Testis (tissue), 3 donors: ENCODE measurements around the gene BLVRB. TPM values are rescaled to one million over a fixed set of nuclear protein-coding genes. Genes with fewer than 3 reads are reported as not detected.
"Not testable (repeated sequence)": the region's sequence is repeated elsewhere in the genome, so short reads cannot be mapped to it uniquely, and the experiment has no call there.

Experiments used
- DNase-seq: peaks from one replicate; pipeline ENCODE4 v3.0.0-alpha.2; 2019
- H3K27ac ChIP-seq, 2 donors: fragments of 200-600 bp; sonication (generic); one replicate each; pipeline ENCODE4 v1.5.1; 2019
- H3K27me3 ChIP-seq: fragments of 200-600 bp; sonication (generic); one replicate; pipeline ENCODE4 v1.5.1; 2019
- H3K36me3 ChIP-seq: fragments of 200-600 bp; sonication (generic); one replicate; pipeline ENCODE4 v1.5.1; 2017; ENCODE audit warnings: low read depth; ENCODE audit errors: missing control alignments
- H3K4me1 ChIP-seq: fragments of 200-600 bp; sonication (generic); one replicate; pipeline ENCODE4 v1.5.1; 2019
- H3K4me3 ChIP-seq, 2 donors: fragments of 200-600 bp; sonication (generic); one replicate each; pipeline ENCODE4 v1.5.1; 2017 to 2019
- H3K9me3 ChIP-seq: fragments of 200-600 bp; sonication (generic); one replicate; pipeline ENCODE4 v1.5.1; 2017
- POLR2A ChIP-seq: fragments of 450-650 bp; IDR thresholded peaks from one replicate; pipeline ENCODE4 v1.6.1; 2017; ENCODE audit warnings: antibody characterized with exemption, mild to moderate bottlenecking, moderate library complexity
- WGBS, 2 donors: methylation state at CpG; one replicate each; pipeline ENCODE4 v1.1.5; 2018; 5-methylcytosine and 5-hydroxymethylcytosine counted together
- intact Hi-C: fragments of 100-400 bp; cut with DNase I; formaldehyde crosslinking; loops from one replicate; pipeline ENCODE4 v1.15.1; 2023; ENCODE audit warnings: low total_unique reads
- polyA plus RNA-seq: library from polyadenylated mRNA; stranded (reverse); fragments of 350-450 nt; fragmentation: Illumina TruSeq; extraction: RNeasy Lipid Tissue Mini Kit (QIAGEN cat#74804); gene quantifications from one replicate; pipeline ENCODE4 v1.2.3, GENCODE V29; 2014; ENCODE audit warnings: low read depth, low replicate concordance; ENCODE audit not compliant: insufficient read depth
- total RNA-seq, 2 donors: library from RNA; depleted of rRNA; stranded (reverse); fragments of >200 nt; gene quantifications; one replicate each; pipeline ENCODE4 v1.2.3, GENCODE V29; 2016
- TF ChIP-seq, protein P1 (sequence below), 3 experiments: fragments of 450-650 bp in 2 of 3; fragments of 200-600 bp in 1 of 3; sonication (generic) in 1 of 3; IDR thresholded peaks; one replicate each; pipeline ENCODE4 v1.5.1; 2016 to 2019; ENCODE audit warnings: antibody characterized with exemption in 3 of 3, mild to moderate bottlenecking in 2 of 3, moderate library complexity in 1 of 3

Gene BLVRB
- total and polyA plus RNA-seq, 3 donors from 2014 or later: 25.0 to 43.3 (median 36.8) TPM

DNA sequence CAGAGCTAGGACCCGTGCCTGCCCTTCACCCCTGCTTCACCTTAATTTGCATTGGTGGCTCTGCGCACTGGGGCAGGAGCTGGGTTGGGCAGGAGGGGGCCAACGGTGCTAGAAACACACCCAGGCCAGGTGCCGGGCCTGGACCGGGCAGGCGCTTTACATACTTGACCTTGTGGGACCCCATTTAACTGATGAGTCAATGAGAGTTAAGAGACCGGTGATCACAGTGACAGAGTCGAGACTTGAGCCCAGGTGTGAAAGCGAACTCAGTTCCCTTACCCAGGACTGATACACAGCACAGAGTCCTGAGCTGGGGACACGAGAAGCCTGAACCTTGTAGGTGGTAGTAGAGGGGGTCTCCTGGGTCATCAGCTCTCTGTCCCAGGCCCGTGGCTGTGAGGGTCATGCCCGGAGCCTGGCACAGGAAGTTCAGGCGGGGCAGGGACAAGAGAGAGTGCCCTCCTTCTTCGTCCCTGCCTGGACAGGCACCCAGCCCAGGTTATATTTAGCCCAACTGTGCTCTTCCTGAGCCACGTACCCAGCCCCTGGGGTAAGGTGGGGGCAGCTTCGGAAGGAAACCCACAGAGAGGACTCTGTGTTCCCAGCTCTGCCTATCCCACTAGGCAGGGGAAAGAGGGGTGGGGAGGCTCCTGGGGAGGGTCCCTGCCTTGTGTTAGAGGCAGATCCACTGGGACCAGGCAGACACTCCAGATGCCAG is 54.3 kb downstream of the BLVRB start:
- intact Hi-C loops: no loop called here
- H3K36me3 ChIP-seq: no peaks in the 10 kb centered on the region
- H3K27ac ChIP-seq: no peak overlapping the region
- no peak for DNase-seq
- H3K27me3 ChIP-seq: no peaks in the 10 kb centered on the region
- peaks cover 6% of the 10 kb centered on the region for H3K4me1 ChIP-seq
- no peak overlapping the region for H3K4me3 ChIP-seq
- TF ChIP-seq, protein P1, sequence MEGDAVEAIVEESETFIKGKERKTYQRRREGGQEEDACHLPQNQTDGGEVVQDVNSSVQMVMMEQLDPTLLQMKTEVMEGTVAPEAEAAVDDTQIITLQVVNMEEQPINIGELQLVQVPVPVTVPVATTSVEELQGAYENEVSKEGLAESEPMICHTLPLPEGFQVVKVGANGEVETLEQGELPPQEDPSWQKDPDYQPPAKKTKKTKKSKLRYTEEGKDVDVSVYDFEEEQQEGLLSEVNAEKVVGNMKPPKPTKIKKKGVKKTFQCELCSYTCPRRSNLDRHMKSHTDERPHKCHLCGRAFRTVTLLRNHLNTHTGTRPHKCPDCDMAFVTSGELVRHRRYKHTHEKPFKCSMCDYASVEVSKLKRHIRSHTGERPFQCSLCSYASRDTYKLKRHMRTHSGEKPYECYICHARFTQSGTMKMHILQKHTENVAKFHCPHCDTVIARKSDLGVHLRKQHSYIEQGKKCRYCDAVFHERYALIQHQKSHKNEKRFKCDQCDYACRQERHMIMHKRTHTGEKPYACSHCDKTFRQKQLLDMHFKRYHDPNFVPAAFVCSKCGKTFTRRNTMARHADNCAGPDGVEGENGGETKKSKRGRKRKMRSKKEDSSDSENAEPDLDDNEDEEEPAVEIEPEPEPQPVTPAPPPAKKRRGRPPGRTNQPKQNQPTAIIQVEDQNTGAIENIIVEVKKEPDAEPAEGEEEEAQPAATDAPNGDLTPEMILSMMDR (IDR thresholded peaks at IDR 0.05): no peak
- TF ChIP-seq POLR2A: no peak
- 59 to 76% methylated on average over 12 to 16 of the region's 16 CpGs for WGBS, 2 donors
- no peaks in the 10 kb centered on the region for H3K9me3 ChIP-seq

DNA sequence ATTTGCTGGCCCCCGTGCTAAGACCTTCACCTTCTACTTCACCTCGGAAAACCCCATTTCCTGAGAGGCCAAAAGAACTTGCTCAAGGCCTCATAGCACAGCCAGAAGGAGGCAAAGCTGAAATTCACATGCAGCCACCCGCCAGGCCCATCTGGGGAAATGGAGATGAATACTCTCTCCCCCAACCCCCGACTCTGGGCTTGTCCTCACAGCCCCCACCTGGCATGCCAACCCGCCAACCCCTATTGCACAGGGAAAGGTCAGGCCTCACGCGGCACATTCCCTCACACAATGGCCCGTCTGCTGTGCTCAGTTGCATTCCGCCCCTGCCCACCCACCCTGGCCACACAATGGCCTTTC is 55.5 kb downstream of the BLVRB start:
- DNase-seq: no peak
- 59 to 69% methylated on average over 7 to 8 of the region's 9 CpGs for WGBS, 2 donors
- Histone ChIP-seq H3K27ac (no peak overlapping the region), H3K36me3 (no peaks in the 10 kb centered on the region), H3K4me3 (no peak overlapping the region), H3K4me1 (peaks cover 6% of the 10 kb centered on the region), H3K27me3 (no peaks in the 10 kb centered on the region), H3K9me3 (no peaks in the 10 kb centered on the region)
- TF ChIP-seq, protein P1 (IDR thresholded peaks at IDR 0.05): no peak
- TF ChIP-seq POLR2A: no peak
- intact Hi-C loops: no loop called here

DNA sequence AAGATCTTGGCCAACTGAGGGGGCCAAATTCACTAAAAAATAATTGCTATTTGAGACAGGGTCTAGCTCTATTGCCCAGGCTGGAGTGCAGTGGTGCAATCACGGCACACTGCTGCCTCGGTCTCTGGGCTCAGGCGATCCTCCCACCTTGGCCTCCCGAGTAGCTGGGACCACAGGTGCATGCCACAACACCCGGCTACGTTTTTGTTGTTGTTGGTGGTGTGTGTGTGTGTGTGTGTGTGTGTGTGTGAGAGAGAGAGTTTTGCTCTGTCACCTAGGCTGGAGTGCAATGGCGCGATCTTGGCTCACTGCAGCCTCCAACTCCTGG is 57.0 kb downstream of the BLVRB start:
- H3K4me1 ChIP-seq, H3K4me3 ChIP-seq, H3K9me3 ChIP-seq, H3K27me3 ChIP-seq, DNase-seq, H3K36me3 ChIP-seq, intact Hi-C loops, H3K27ac ChIP-seq: not testable (repeated sequence)
- WGBS, 2 donors: 89 to 91% methylated on average over 3 to 8 of the region's 8 CpGs

DNA sequence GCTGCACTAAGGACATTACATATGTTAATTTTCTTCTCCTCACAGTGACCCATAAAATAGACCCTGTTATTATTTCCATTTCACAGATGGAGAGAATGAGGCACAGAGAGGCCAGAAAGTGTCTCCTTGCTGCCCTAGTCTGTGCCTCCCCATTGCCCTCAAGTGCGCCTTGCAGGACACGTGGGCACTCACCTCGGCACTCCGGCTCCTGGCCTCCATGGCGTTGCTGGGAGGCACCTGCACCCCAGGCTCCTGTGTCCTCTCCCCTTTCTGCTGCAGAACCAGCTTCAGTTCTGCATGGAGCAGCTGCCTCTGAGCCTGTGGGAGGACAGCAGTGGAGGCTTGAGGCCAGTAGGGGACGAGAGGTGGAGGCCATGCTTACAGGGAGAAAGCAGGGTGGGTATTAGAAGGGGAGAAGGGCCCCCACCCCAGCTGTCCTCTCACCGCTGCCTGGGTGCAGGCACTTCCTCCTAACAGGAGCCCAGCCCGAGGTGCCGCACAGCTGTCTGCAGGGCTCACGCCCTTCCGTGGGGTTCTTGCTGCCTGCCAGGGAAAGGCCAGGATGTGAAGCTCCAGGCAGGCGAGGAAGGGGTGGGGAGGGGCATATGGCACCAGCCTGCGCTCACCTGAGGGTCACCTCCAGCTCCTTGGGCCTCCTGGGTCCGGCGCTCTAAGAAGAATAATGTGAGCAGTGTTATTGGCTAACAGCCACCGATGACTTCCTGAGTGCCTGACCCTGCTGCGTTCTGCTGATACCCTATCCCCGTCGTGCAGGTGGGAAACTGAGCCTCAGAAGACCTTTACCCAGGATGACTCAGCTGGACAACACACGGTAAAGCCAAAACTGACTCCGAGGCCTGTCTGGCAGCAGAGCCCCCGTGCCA is 57.6 kb downstream of the BLVRB start:
- WGBS, 2 donors: 65 to 70% methylated on average over 17 to 22 of the region's 22 CpGs
- H3K27ac ChIP-seq: no peak overlapping the region
- no peak overlapping the region for H3K4me3 ChIP-seq
- TF ChIP-seq, protein P1 (IDR thresholded peaks at IDR 0.05): no peak
- no peak for TF ChIP-seq POLR2A
- intact Hi-C loops: no loop called here
- H3K36me3 ChIP-seq: no peaks in the 10 kb centered on the region
- no peak for DNase-seq
- H3K4me1 ChIP-seq: peaks cover 11% of the 10 kb centered on the region
- no peaks in the 10 kb centered on the region for H3K9me3 ChIP-seq
- H3K27me3 ChIP-seq: no peaks in the 10 kb centered on the region

DNA sequence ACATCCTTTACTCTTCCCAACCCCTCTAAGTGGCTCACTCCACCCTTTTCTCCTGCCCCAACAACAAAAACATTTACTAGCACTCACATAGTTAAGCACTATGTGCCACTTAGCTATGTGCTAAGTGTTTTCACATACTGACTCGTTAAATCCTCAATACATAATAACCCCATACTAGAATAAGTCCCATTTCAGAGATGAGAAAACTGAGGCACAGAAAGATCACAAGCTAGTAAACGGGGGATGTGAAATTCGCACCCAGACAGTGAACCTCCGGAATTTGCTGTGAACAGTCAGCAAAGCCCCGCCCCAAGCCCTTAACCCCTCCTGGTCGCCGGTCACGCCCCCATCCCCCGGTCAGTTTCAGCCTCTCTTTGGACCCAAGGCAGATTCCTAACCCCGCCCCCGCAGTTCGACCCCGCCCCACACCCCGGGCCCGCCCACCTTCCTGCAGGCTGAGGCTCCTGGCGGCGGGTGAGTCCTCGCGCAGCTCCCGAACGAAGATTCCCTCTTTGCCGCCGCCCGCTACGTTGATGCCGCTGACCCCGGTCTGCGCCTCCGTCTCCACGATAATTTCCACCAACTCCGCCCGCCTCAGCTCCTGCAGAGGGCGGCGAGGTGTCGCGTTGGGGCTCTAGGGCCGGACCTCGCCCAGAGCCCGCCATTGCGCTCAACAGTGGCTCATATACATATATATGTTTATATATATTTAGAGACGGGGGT is 62.1 kb downstream of the BLVRB start:
- Histone ChIP-seq H3K9me3 (no peaks in the 10 kb centered on the region), H3K27ac (peak overlapping the region; percentile 83 to 87), H3K36me3 (no peaks in the 10 kb centered on the region), H3K4me1 (peaks cover 5% of the 10 kb centered on the region), H3K4me3 (peak overlapping the region; percentile 48 to 81), H3K27me3 (no peaks in the 10 kb centered on the region)
- peak; percentile 95 for DNase-seq
- 0 to 2% methylated on average over 6 to 39 of the region's 41 CpGs for WGBS, 2 donors
- TF ChIP-seq, protein P1 (IDR thresholded peaks at IDR 0.05): no peak
- TF ChIP-seq POLR2A: no peak
- intact Hi-C loops: no loop called here
